Stomach (tissue), 9 donors: ENCODE measurements around the gene FUT1. TPM values are rescaled to one million over a fixed set of nuclear protein-coding genes. Genes with fewer than 3 reads are reported as not detected.

Source experiments
- DNase-seq, 2 donors: peaks; one replicate each; pipeline versions ENCODE4 v3.0.0 to v3.0.0-alpha.2; 2013 to 2019
- H3K27ac ChIP-seq, 5 donors: fragments of 200-600 bp in 4 of 5; sonication (generic) in 4 of 5; one replicate each; pipeline ENCODE4 v1.5.1; 2013 to 2019; ENCODE audit warnings: mild to moderate bottlenecking in 1 of 5, moderate library complexity in 1 of 5
- H3K27me3 ChIP-seq, 3 donors: fragments of 200-600 bp; sonication (generic); one replicate each; pipeline ENCODE4 v1.5.1; 2017 to 2019; ENCODE audit warnings: mixed run types in 1 of 3
- H3K36me3 ChIP-seq, 4 donors: fragments of 200-600 bp; sonication (generic); 1 replicate in 3 of 4; 2 replicates in 1 of 4; pipeline ENCODE4 v1.5.1; 2016 to 2019
- H3K4me1 ChIP-seq, 4 donors: fragments of 200-600 bp; sonication (generic); one replicate each; pipeline ENCODE4 v1.5.1; 2016 to 2019
- H3K4me3 ChIP-seq, 4 donors: fragments of 200-600 bp; sonication (generic) in 3 of 4; one replicate each; pipeline ENCODE4 v1.5.1; 2016 to 2019; ENCODE audit warnings: mild to moderate bottlenecking in 1 of 4
- H3K9me3 ChIP-seq, 4 donors: fragments of 200-600 bp; sonication (generic); one replicate each; pipeline ENCODE4 v1.5.1; 2016 to 2019
- CTCF ChIP-seq, 7 experiments: fragments of 450-650 bp in 4 of 7; fragments of 200-600 bp in 3 of 7; sonication (generic) in 3 of 7; IDR thresholded peaks; one replicate each; pipeline ENCODE4 v1.5.1; 2016 to 2019; ENCODE audit warnings: antibody characterized with exemption in 7 of 7, control low read depth in 2 of 7, mild to moderate bottlenecking in 1 of 7
- EP300 ChIP-seq: sonication (generic); formaldehyde crosslinking; IDR thresholded peaks from one replicate; pipeline ENCODE4 v1.6.1; 2017; ENCODE audit warnings: antibody characterized with exemption
- POLR2A ChIP-seq, 4 donors: fragments of 450-650 bp; IDR thresholded peaks; one replicate each; pipeline ENCODE4 v1.6.1; 2016; ENCODE audit warnings: antibody characterized with exemption in 4 of 4, control low read depth in 2 of 4, mild to moderate bottlenecking in 1 of 4, moderate library complexity in 1 of 4
- POLR2AphosphoS5 ChIP-seq, 3 donors: sonication (generic); formaldehyde crosslinking; IDR thresholded peaks; one replicate each; pipeline ENCODE4 v1.6.1; 2016; ENCODE audit warnings: antibody characterized with exemption in 3 of 3
- WGBS, 5 donors: extraction: QIAGEN DNeasy Blood & Tissue Kit in 3 of 5; methylation state at CpG; one replicate each; pipeline versions ENCODE4 v1.1.5 to v1.1.7; 2013 to 2018; 5-methylcytosine and 5-hydroxymethylcytosine counted together
- intact Hi-C: fragments of 100-400 bp; cut with DNase I; formaldehyde crosslinking; loops from one replicate; pipeline ENCODE4 v1.15.1; 2023; ENCODE audit warnings: low total_unique reads
- polyA plus RNA-seq, 3 donors: library from polyadenylated mRNA; stranded (reverse); fragments of 200-250 nt; gene quantifications; one replicate each; pipeline ENCODE4 v1.2.3, GENCODE V29; 2013
- total RNA-seq, 5 donors: library from RNA; depleted of rRNA; stranded (reverse); fragments of >200 nt; gene quantifications; one replicate each; pipeline versions ENCODE4 v1.1.0 to v1.2.3, GENCODE V29; 2014 to 2016
- donor health status: healthy with polysubstance abuse.
- donor health status: Bipolar disorder and iron deficiency.
- donor health status: healthy.

Gene FUT1
- total and polyA plus RNA-seq, 8 donors = 7.0 to 54.5 (median 7.3) TPM; not detected in 1

GRCh38 chr19:48746110-48746509 is 6.3 kb downstream of the FUT1 start:
- H3K27ac ChIP-seq = peak overlapping the region in 4 of 5 donors; percentile 58 to 86 (median 76)
- TF ChIP-seq POLR2A (IDR thresholded peaks at IDR 0.05) (no peak), POLR2AphosphoS5 (IDR thresholded peaks at IDR 0.05) (no peak), CTCF (IDR thresholded peaks at IDR 0.05) (no peak), EP300 (no peak)
- H3K9me3 ChIP-seq = no peaks in the 10 kb centered on the region
- peaks cover 0 to 9% (median 0%) of the 10 kb centered on the region in 4 donors for H3K36me3 ChIP-seq
- intact Hi-C loops = loop anchor here (10.0 kb wide), 1 partner anchor 101 kb away; the partner anchor contains the start of gene CA11
- 80 to 84% (median 82%) methylated on average over 8 of the region's 8 CpGs for WGBS, 5 donors
- peaks cover 9 to 43% (median 24%) of the 10 kb centered on the region in 4 donors for H3K4me1 ChIP-seq
- no peak overlapping the region for H3K4me3 ChIP-seq
- peaks cover 0 to 40% (median 0%) of the 10 kb centered on the region in 3 donors for H3K27me3 ChIP-seq
- no peak for DNase-seq

DNA sequence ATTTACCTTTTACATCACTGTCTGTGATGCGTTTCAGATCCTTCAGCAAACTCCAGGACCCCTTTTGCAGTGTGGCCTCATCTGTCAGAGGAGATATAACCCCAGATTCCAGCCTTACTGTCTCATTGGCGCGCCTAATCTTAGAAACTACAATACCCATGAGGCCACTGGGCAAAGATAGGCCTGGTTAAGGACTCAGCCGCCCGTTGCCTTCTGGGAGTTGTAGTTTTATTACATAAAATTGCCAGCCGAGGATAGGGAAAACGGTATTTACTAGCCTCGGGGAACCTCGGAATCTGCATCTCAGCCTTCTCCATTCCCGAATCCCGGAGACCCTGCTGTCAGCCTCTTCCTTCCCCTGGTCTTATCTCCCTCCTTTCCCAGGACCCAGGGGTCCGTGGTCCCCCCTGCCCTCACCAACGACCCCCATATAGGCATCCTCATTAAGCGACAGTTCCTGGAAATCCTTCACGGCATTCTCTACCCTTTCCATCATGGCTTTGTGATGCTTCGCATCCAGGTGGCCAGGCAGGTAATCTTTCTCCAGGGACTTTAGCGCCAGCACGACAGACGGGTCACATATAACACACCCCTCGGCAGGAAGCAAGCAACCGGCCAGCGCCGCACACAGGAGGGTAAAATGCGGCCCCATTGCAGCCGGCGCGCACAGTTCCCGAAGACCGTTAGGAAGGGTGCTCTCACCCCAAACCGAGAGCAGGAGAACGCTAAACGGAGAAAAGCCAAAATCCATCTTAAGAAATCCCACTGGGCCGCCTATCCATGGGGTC is 7.0 kb downstream of the FUT1 start:
- intact Hi-C loops = loop anchor here (10.0 kb wide), 1 partner anchor 101 kb away; the partner anchor contains the start of gene CA11
- peaks cover 4 to 43% (median 25%) of the 10 kb centered on the region in 4 donors for H3K4me1 ChIP-seq
- H3K27ac ChIP-seq = no peak overlapping the region
- no peak overlapping the region for H3K4me3 ChIP-seq
- H3K27me3 ChIP-seq = peaks cover 0 to 40% (median 0%) of the 10 kb centered on the region in 3 donors
- TF ChIP-seq POLR2A (IDR thresholded peaks at IDR 0.05) (no peak), POLR2AphosphoS5 (IDR thresholded peaks at IDR 0.05) (no peak), CTCF (IDR thresholded peaks at IDR 0.05) (no peak), EP300 (no peak)
- 36 to 56% (median 48%) methylated on average over 33 of the region's 33 CpGs for WGBS, 5 donors
- peak; percentile 63 to 85 for DNase-seq
- H3K36me3 ChIP-seq = peaks cover 0 to 9% (median 0%) of the 10 kb centered on the region in 4 donors
- no peaks in the 10 kb centered on the region for H3K9me3 ChIP-seq

DNA sequence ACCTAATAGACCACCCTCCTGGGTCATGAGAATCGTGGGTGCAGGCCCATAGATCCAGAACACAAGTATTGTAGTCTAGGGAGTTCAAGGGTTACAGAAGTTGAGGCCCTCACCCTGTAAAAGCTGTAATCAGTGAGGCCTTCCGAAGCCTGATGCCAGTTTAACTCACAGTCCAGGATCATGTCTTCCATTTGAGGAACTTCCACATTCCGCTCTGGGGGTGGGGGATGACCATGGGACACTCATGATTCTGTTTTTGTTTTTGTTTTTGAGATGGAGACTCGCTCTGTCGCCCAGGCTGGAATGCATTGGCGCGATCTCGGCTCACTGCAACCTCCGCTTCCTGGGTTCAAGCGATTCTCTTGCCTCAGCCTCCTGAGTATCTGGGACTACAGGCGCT is 10.3 kb downstream of the FUT1 start:
- Histone ChIP-seq H3K4me3 (no peak overlapping the region), H3K9me3 (no peaks in the 10 kb centered on the region), H3K4me1 (peaks cover 27 to 56% (median 44%) of the 10 kb centered on the region in 4 donors), H3K27ac (peak overlapping the region in 4 of 5 donors; percentile 77 to 83 (median 82)), H3K27me3 (peaks cover 0 to 41% (median 0%) of the 10 kb centered on the region in 3 donors), H3K36me3 (no peaks in the 10 kb centered on the region)
- WGBS, 5 donors = 85 to 91% (median 88%) methylated on average over 11 of the region's 11 CpGs
- TF ChIP-seq POLR2A (IDR thresholded peaks at IDR 0.05) (no peak), CTCF (IDR thresholded peaks at IDR 0.05) (no peak), POLR2AphosphoS5 (IDR thresholded peaks at IDR 0.05) (no peak), EP300 (no peak)
- intact Hi-C loops = loop anchor here (10.0 kb wide), 1 partner anchor 97 kb away; the partner anchor contains the start of gene CA11
- DNase-seq = no peak

DNA sequence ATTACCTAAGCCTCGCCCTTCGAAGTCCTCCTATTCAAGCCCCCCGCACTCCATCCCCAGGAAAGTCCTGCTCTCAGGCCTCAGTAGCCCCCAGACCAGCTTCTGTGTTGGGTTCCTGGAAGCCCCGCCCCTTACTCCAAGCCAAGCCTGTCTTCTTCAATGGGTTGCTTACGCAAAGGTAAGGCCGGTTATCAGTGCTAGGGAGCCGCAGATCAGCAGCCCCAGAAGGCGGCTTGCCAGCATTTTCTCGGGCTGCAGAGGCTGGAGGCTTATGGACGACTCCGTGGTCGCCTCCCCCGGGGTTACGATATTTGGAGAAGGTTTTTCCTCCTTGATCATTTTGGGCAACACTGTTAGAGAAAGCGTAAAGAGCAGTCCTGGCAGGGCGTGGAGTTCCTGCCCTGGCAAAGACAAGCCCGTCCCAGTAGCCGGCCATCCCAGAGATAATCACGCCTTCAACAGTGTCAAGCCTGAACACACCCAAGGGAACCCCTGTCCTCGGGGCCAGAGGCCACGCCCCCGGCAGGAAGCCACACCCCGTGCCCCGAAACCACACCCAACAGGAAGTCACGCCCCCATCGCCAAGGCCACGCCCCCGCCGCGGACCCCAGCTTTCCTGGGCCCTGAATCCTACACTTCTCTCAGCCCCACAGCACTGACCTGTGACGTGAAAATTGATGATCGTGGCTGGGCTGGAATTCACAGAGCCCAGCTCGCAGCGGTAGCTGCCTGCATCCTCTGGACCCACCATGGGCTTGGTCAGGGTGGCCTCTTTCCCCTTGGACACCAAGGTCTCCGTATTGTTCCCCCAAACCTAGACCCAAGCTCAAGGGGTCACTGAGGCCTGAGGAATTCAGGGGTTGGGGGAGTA is 11.1 kb downstream of the FUT1 start:
- intact Hi-C loops = loop anchor here (10.0 kb wide), 1 partner anchor 97 kb away; the partner anchor contains the start of gene CA11
- Histone ChIP-seq H3K4me1 (peaks cover 27 to 52% (median 37%) of the 10 kb centered on the region in 4 donors), H3K4me3 (peak overlapping the region in 3 of 4 donors; percentile 6 to 69 (median 51)), H3K9me3 (no peaks in the 10 kb centered on the region), H3K27me3 (peaks cover 0 to 34% (median 0%) of the 10 kb centered on the region in 3 donors), H3K27ac (peak overlapping the region; percentile 73 to 83 (median 82)), H3K36me3 (no peaks in the 10 kb centered on the region)
- TF ChIP-seq POLR2A (IDR thresholded peaks at IDR 0.05) (no peak), EP300 (no peak), POLR2AphosphoS5 (IDR thresholded peaks at IDR 0.05) (no peak), CTCF (IDR thresholded peaks at IDR 0.05) (no peak)
- WGBS, 5 donors = 21 to 48% (median 29%) methylated on average over 24 to 35 of the region's 35 CpGs
- DNase-seq = peak; percentile 66 to 71
